ENCODE results near the gene WASF2. TPM values are rescaled to one million over a fixed set of nuclear protein-coding genes. Genes with fewer than 3 reads are reported as not detected.

Gene WASF2
- total RNA-seq, 1 experiment from 2014 or later: 68.6 TPM

GRCh38 chr1:27447883-27448282 is 42.1 kb downstream of the WASF2 start:
- Histone ChIP-seq H3K4me1 (no peaks in the 10 kb centered on the region), H3K27me3 (replicated peaks; ENCODE audit: control insufficient read depth, insufficient read depth, low read length) (no peaks in the 10 kb centered on the region), H3K4me3 (ENCODE audit: low read depth, low read length) (no peak overlapping the region), H3K36me3 (ENCODE audit: control insufficient read depth, insufficient read depth, low read length) (no peaks in the 10 kb centered on the region), H3K9me3 (no peaks in the 10 kb centered on the region)
- TF ChIP-seq CTCF (IDR thresholded peaks at IDR 0.05; ENCODE audit: insufficient read depth in 1 of 2, low read depth in 1 of 2, low read length in 1 of 2, severe bottlenecking in 1 of 2, unreplicated experiment in 1 of 2): no peak
- Mint-ChIP-seq H3K27ac (ENCODE audit: unreplicated experiment) (no peak overlapping the region), H3K9me3 (ENCODE audit: unreplicated experiment) (no peaks in the 10 kb centered on the region), H3K4me1 (ENCODE audit: low read depth, unreplicated experiment) (no peaks in the 10 kb centered on the region), H3K27me3 (ENCODE audit: insufficient read depth, unreplicated experiment) (no peaks in the 10 kb centered on the region), H3K36me3 (ENCODE audit: insufficient read depth, unreplicated experiment) (peaks cover 14% of the 10 kb centered on the region), H3K4me3 (ENCODE audit: unreplicated experiment) (no peak overlapping the region)
- BruUV-seq (replicated peaks): no TSS peak
- intact Hi-C loops (cut with micrococcal nuclease; ENCODE audit: unreplicated experiment): no loop called here
- no peak for DNase-seq
- ChIA-PET POLR2A (no interaction called here), CTCF (no interaction called here)

- Mint-ChIP-seq H3K9me3 (ENCODE audit: unreplicated experiment) (no peaks in the 10 kb centered on the region), H3K4me1 (ENCODE audit: low read depth, unreplicated experiment) (no peaks in the 10 kb centered on the region), H3K27ac (ENCODE audit: unreplicated experiment) (no peak overlapping the region), H3K36me3 (ENCODE audit: insufficient read depth, unreplicated experiment) (peaks cover 14% of the 10 kb centered on the region), H3K27me3 (ENCODE audit: insufficient read depth, unreplicated experiment) (no peaks in the 10 kb centered on the region), H3K4me3 (ENCODE audit: unreplicated experiment) (no peak overlapping the region)
- Histone ChIP-seq H3K27me3 (replicated peaks; ENCODE audit: control insufficient read depth, insufficient read depth, low read length) (no peaks in the 10 kb centered on the region), H3K4me1 (no peaks in the 10 kb centered on the region), H3K36me3 (ENCODE audit: control insufficient read depth, insufficient read depth, low read length) (no peaks in the 10 kb centered on the region), H3K4me3 (ENCODE audit: low read depth, low read length) (no peak overlapping the region), H3K9me3 (no peaks in the 10 kb centered on the region)
- no peak for TF ChIP-seq CTCF (IDR thresholded peaks at IDR 0.05; ENCODE audit: insufficient read depth in 1 of 2, low read depth in 1 of 2, low read length in 1 of 2, severe bottlenecking in 1 of 2, unreplicated experiment in 1 of 2)
- BruUV-seq (replicated peaks): no TSS peak
- intact Hi-C loops (cut with micrococcal nuclease; ENCODE audit: unreplicated experiment): no loop called here
- ChIA-PET POLR2A (no interaction called here), CTCF (no interaction called here)
- no peak for DNase-seq
Observed at GRCh38 chr1:27447399-27447798, 42.6 kb downstream of the WASF2 start.

GRCh38 chr1:27446496-27447020 is 43.4 kb downstream of the WASF2 start:
- no TSS peak for BruUV-seq (replicated peaks)
- Mint-ChIP-seq H3K4me3 (ENCODE audit: unreplicated experiment) (no peak overlapping the region), H3K9me3 (ENCODE audit: unreplicated experiment) (no peaks in the 10 kb centered on the region), H3K4me1 (ENCODE audit: low read depth, unreplicated experiment) (no peaks in the 10 kb centered on the region), H3K36me3 (ENCODE audit: insufficient read depth, unreplicated experiment) (peaks cover 14% of the 10 kb centered on the region), H3K27ac (ENCODE audit: unreplicated experiment) (no peak overlapping the region), H3K27me3 (ENCODE audit: insufficient read depth, unreplicated experiment) (no peaks in the 10 kb centered on the region)
- TF ChIP-seq CTCF (IDR thresholded peaks at IDR 0.05; ENCODE audit: insufficient read depth in 1 of 2, low read depth in 1 of 2, low read length in 1 of 2, severe bottlenecking in 1 of 2, unreplicated experiment in 1 of 2): no peak
- H3K9me3 ChIP-seq: no peaks in the 10 kb centered on the region
- H3K4me3 ChIP-seq (ENCODE audit: low read depth, low read length): no peak overlapping the region
- H3K36me3 ChIP-seq (ENCODE audit: control insufficient read depth, insufficient read depth, low read length): no peaks in the 10 kb centered on the region
- no peak for DNase-seq
- ChIA-PET CTCF (no interaction called here), POLR2A (interaction anchor here (0.7 kb wide), 1 partner anchor 295 kb away, joined by 7 read pairs; no protein-coding TSS in a partner anchor)
- no peaks in the 10 kb centered on the region for H3K27me3 ChIP-seq (replicated peaks; ENCODE audit: control insufficient read depth, insufficient read depth, low read length)
- intact Hi-C loops (cut with micrococcal nuclease; ENCODE audit: unreplicated experiment): no loop called here
- H3K4me1 ChIP-seq: no peaks in the 10 kb centered on the region
